HepG2 (cell line): ENCODE data around the gene ZFAND2A. TPM values are rescaled to one million over a fixed set of nuclear protein-coding genes. Genes with fewer than 3 reads are reported as not detected.
"Not testable (repeated sequence)": the region's sequence is repeated elsewhere in the genome, so short reads cannot be mapped to it uniquely, and the experiment has no call there.

Source experiments
- ATAC-seq: fragments of 200-7000 bp; cut with Tn5 transposase; 3 replicates; pipeline ENCODE4 v1.9.1; 2020; ENCODE audit warnings: mild to moderate bottlenecking, moderate library complexity
- BruUV-seq: library from RNA; stranded (reverse); fragments of 400-500 nt; replicated peaks from 2 replicates; lab custom pipeline; 2021; lab: Mats Ljungman, UMichigan
- CTCF ChIA-PET: fragments of 300-600 bp; formaldehyde crosslinking; extraction: SDS; loops from one replicate; lab custom pipeline; 2021; ENCODE audit warnings: low total read pairs, inconsistent platforms, low intra/inter-chr PET ratio; lab: Yijun Ruan, JAX
- POLR2A ChIA-PET: fragments of 350-600 bp; sonication (Branson Sonifier 250); formaldehyde crosslinking; loops from one replicate; lab custom pipeline; 2020; ENCODE audit warnings: antibody characterized with exemption, inconsistent platforms; lab: Yijun Ruan, JAX
- DNase-seq: peaks from one replicate; pipeline ENCODE4 v3.0.0-alpha.2; 2015; ENCODE audit warnings: low spot score
- FAIRE-seq: peaks from 3 replicates; lab custom pipeline; 2011; peaks lifted over from hg19 to GRCh38; lab: Jason Lieb, UNC
- H2AFZ ChIP-seq: one replicate; pipeline ENCODE4 v1.6.1; 2011; ENCODE audit warnings: low read length, inconsistent platforms
- H3K27ac ChIP-seq: fragments of 300-600 bp; 3 replicates; pipeline ENCODE4 v1.8.0; 2011; ENCODE audit warnings: mixed run types, mild to moderate bottlenecking, mixed read lengths, low read length, inconsistent platforms; ENCODE audit not compliant: insufficient read depth; ENCODE audit errors: extremely low read length
- H3K27me3 ChIP-seq, 2 experiments: fragments of 200-600 bp in 1 of 2; 2 replicates in 1 of 2; 3 replicates in 1 of 2; pipeline versions ENCODE4 v1.6.0 to v1.8.0; 2011; ENCODE audit warnings: low read length in 2 of 2, mild to moderate bottlenecking in 2 of 2, moderate library complexity in 2 of 2, inconsistent platforms in 1 of 2; ENCODE audit not compliant: insufficient read depth in 2 of 2, control insufficient read depth in 1 of 2
- H3K36me3 ChIP-seq, 2 experiments: fragments of 200-600 bp in 1 of 2; replicated peaks in 1 of 2; 2 replicates in 1 of 2; 3 replicates in 1 of 2; pipeline versions ENCODE4 v1.5.1 to v1.8.0; 2011; ENCODE audit warnings: low read length in 2 of 2, inconsistent platforms in 1 of 2; ENCODE audit not compliant: insufficient read depth in 2 of 2, control insufficient read depth in 1 of 2
- H3K4me1 ChIP-seq: 2 replicates; pipeline ENCODE4 v1.5.1; 2012; ENCODE audit warnings: low read length, inconsistent platforms; ENCODE audit not compliant: insufficient read depth
- H3K4me2 ChIP-seq: 2 replicates; pipeline ENCODE4 v1.6.0; 2011; ENCODE audit warnings: low read depth, low read length, inconsistent platforms
- H3K4me3 ChIP-seq, 3 experiments: fragments of 200-600 bp in 1 of 3; sonication (generic), shearing (Covaris generic) in 1 of 3; replicated peaks in 1 of 3; 2 replicates each; pipeline ENCODE4 v1.5.1; 2011 to 2016; ENCODE audit warnings: low read length in 3 of 3, inconsistent platforms in 2 of 3, low read depth in 2 of 3, mild to moderate bottlenecking in 2 of 3, control low read depth in 1 of 3, mixed read lengths in 1 of 3; ENCODE audit not compliant: insufficient read depth in 1 of 3
- H3K79me2 ChIP-seq: one replicate; pipeline ENCODE4 v1.6.1; 2011; ENCODE audit warnings: low read length, inconsistent platforms; ENCODE audit not compliant: insufficient read depth
- H3K9ac ChIP-seq: 2 replicates; pipeline ENCODE4 v1.6.0; 2011; ENCODE audit warnings: mild to moderate bottlenecking, low read depth, low read length, inconsistent platforms; ENCODE audit not compliant: insufficient read depth
- H3K9me3 ChIP-seq: 2 replicates; pipeline ENCODE4 v1.5.1; 2012; ENCODE audit warnings: mild to moderate bottlenecking, low read length
- H4K20me1 ChIP-seq: 2 replicates; pipeline ENCODE4 v1.6.0; 2011; ENCODE audit warnings: inconsistent platforms, mild to moderate bottlenecking, low read length, moderate library complexity; ENCODE audit not compliant: insufficient read depth
- GATAD1 ChIP-seq: IDR thresholded peaks from 2 replicates; pipeline ENCODE4 v1.6.1; 2016; ENCODE audit warnings: missing genetic modification reagents, missing compliant biosample characterization
- SOX6 ChIP-seq, 2 experiments: fragments of 450-650 bp in 1 of 2; sonication (generic) in 1 of 2; formaldehyde crosslinking in 1 of 2; IDR thresholded peaks; 2 replicates each; pipeline versions ENCODE4 v1.4.0 to v1.6.1; 2017 to 2020; ENCODE audit warnings: antibody characterized with exemption in 1 of 2, mild to moderate bottlenecking in 1 of 2, missing genetic modification reagents in 1 of 2
- ZFYVE20 ChIP-seq: sonication (generic); formaldehyde crosslinking; IDR thresholded peaks from 2 replicates; pipeline ENCODE4 v1.8.0; 2023; ENCODE audit warnings: low read depth, mild to moderate bottlenecking, moderate library complexity, missing genetic modification reagents, borderline replicate concordance
- ZNF609 ChIP-seq: sonication (generic); formaldehyde crosslinking; IDR thresholded peaks from 2 replicates; pipeline ENCODE4 v1.4.0; 2020; ENCODE audit warnings: mild to moderate bottlenecking, missing genetic modification reagents, borderline replicate concordance
- ZNF747 ChIP-seq: sonication (generic); formaldehyde crosslinking; IDR thresholded peaks from 2 replicates; pipeline ENCODE4 v1.8.1; 2023; ENCODE audit warnings: missing genetic modification reagents, mild to moderate bottlenecking, borderline replicate concordance
- ZNF788 ChIP-seq: sonication (generic); formaldehyde crosslinking; IDR thresholded peaks from 2 replicates; pipeline ENCODE4 v1.5.0; 2020; ENCODE audit warnings: mild to moderate bottlenecking, missing genetic modification reagents, borderline replicate concordance
- WGBS: methylation state at CpG from one replicate; pipeline ENCODE4 v1.1.6; 2017; ENCODE audit warnings: low lambda C conversion rate; 5-methylcytosine and 5-hydroxymethylcytosine counted together
- in situ Hi-C: cut with HindIII; loops from 2 replicates; pipeline ENCODE4 v1.10.0; 2017; ENCODE audit warnings: low pct_unique_long_range_greater_than_20kb; ENCODE audit not compliant: extremely low pct_ligation_motif_present
- intact Hi-C: fragments of 100-400 bp; cut with micrococcal nuclease; formaldehyde crosslinking; loops from one replicate; pipeline ENCODE4 v1.10.0; 2022; ENCODE audit not compliant: unreplicated experiment
- polyA plus RNA-seq, 8 experiments: library from polyadenylated mRNA; depleted of rRNA in 3 of 8; stranded (reverse) in 7 of 8; unstranded in 1 of 8; fragments of >200 nt; fragmentation: Illumina TruSeq in 4 of 8; extraction: Trizol in 4 of 8; gene quantifications; 2 replicates each; pipeline versions ENCODE4 v1.2.1 to v1.2.3, GENCODE V29; 2011 to 2016; ENCODE audit warnings: low read depth in 4 of 8, missing spikeins in 1 of 8, mixed read lengths in 1 of 8; ENCODE audit not compliant: insufficient read depth in 1 of 8
- total RNA-seq, 5 experiments: library from RNA; depleted of rRNA; stranded (reverse); fragments of >200 nt; fragmentation: Illumina TruSeq; extraction: Trizol; gene quantifications; 2 replicates each; pipeline ENCODE4 v1.2.3, GENCODE V29; 2016; ENCODE audit warnings: low read depth in 1 of 5

The ZFAND2A gene
- total and polyA plus RNA-seq, 2 of the 13 experiments (the other 11 are each of a cell fraction or from before 2014, with no cell fraction given), result 140 to 153 TPM

- no peak for TF ChIP-seq GATAD1 (CRISPR knock-in tag)
Measured at GRCh38 chr7:1204460-1205140, 44.6 kb upstream of the ZFAND2A start (continued).

DNA sequence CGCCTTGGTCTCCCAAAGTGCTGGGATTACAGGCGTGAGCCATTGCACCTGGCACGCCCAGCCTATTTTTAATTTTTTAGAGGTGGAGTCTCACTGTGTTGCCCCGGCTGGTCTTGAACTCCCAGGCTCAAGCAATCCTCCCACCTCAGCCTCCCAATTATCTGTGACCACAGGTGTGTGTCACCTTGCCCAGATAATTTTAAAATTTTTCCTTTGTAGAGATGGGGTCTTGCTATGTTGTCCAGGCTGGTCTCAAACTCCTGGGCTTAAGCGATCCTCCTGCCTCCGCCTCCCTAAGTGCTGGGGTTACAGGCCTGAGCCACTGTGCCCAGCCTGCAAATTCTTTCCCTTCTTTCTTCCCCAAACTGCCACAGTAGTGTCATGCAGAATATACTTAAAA lies 42.9 kb upstream of the ZFAND2A start:
- H3K36me3 ChIP-seq, intact Hi-C loops, BruUV-seq, FAIRE-seq, H3K79me2 ChIP-seq, H3K9ac ChIP-seq, H2AFZ ChIP-seq, ATAC-seq, H3K27ac ChIP-seq, H3K4me1 ChIP-seq, DNase-seq, in situ Hi-C loops, H3K9me3 ChIP-seq, POLR2A ChIA-PET, CTCF ChIA-PET, H3K4me3 ChIP-seq, H3K4me2 ChIP-seq, H4K20me1 ChIP-seq: not testable (repeated sequence)
- H3K27me3 ChIP-seq, result peaks cover 0 to 45% of the 10 kb centered on the region in 2 experiments; a peak in 4 of 5 replicates
- 57% methylated on average over 6 of the region's 6 CpGs for WGBS

- Histone ChIP-seq H3K4me2 (no peak overlapping the region), H3K4me3 (no peak overlapping the region), H3K27me3 (peaks cover 0 to 50% of the 10 kb centered on the region in 2 experiments), H3K9ac (no peak overlapping the region), H3K27ac (no peak overlapping the region), H2AFZ (no peak overlapping the region), H4K20me1 (no peaks in the 10 kb centered on the region), H3K36me3 (no peaks in the 10 kb centered on the region), H3K4me1 (no peaks in the 10 kb centered on the region), H3K79me2 (no peaks in the 10 kb centered on the region), H3K9me3 (no peaks in the 10 kb centered on the region)
- DNase-seq (no peak), FAIRE-seq (no peak), ATAC-seq (no peak; the same call in 2 of the 3 replicates)
- ChIA-PET CTCF (no interaction called here), POLR2A (no interaction called here)
- intact Hi-C loops (no loop called here), in situ Hi-C loops (no loop called here)
- WGBS, result 8% methylated on average over 5 of the region's 15 CpGs
- TF ChIP-seq ZNF609 (CRISPR knock-in tag), result no peak
- no peak for TF ChIP-seq ZNF788 (CRISPR knock-in tag)
- no peak for TF ChIP-seq ZNF747 (CRISPR knock-in tag)
- no peak for TF ChIP-seq ZFYVE20 (CRISPR knock-in tag)
- TF ChIP-seq SOX6 (IDR thresholded peaks at IDR 0.05), result no peak
- TF ChIP-seq SOX6 (CRISPR knock-in tag; IDR thresholded peaks at IDR 0.05), result no peak
- no TSS peak for BruUV-seq
Measured at GRCh38 chr7:1201916-1202315, 41.9 kb upstream of the ZFAND2A start.
